ENCODE results near the gene TRABD2A.

GRCh38 chr2:84827978-84828575 lies 52.8 kb downstream of the TRABD2A start:
- TF ChIP-seq, protein P1, sequence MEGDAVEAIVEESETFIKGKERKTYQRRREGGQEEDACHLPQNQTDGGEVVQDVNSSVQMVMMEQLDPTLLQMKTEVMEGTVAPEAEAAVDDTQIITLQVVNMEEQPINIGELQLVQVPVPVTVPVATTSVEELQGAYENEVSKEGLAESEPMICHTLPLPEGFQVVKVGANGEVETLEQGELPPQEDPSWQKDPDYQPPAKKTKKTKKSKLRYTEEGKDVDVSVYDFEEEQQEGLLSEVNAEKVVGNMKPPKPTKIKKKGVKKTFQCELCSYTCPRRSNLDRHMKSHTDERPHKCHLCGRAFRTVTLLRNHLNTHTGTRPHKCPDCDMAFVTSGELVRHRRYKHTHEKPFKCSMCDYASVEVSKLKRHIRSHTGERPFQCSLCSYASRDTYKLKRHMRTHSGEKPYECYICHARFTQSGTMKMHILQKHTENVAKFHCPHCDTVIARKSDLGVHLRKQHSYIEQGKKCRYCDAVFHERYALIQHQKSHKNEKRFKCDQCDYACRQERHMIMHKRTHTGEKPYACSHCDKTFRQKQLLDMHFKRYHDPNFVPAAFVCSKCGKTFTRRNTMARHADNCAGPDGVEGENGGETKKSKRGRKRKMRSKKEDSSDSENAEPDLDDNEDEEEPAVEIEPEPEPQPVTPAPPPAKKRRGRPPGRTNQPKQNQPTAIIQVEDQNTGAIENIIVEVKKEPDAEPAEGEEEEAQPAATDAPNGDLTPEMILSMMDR (IDR thresholded peaks at IDR 0.05; ENCODE audit: insufficient read depth, low read length, poor library complexity, severe bottlenecking): no peak
- no peak for TF ChIP-seq EZH2phosphoT487 (conservative IDR thresholded peaks at IDR 0.05; ENCODE audit: low read length)
